HG03378 (cell line): Measurements from ENCODE around the gene DLG5.

Source experiments
- ATAC-seq: cut with Tn5 transposase; IDR thresholded peaks from one replicate; pipeline ENCODE4 v1.9.1; 2021; ENCODE audit warnings: mild to moderate bottlenecking, moderate library complexity; ENCODE audit not compliant: unreplicated experiment

Gene DLG5

GRCh38 chr10:77926566-77927401 lies at the start of gene DLG5:
DLG5 (minus strand) TSS chr10:77926755; CDS start chr10:77926520, 235 bp downstream.
- ATAC-seq = no peak

DNA sequence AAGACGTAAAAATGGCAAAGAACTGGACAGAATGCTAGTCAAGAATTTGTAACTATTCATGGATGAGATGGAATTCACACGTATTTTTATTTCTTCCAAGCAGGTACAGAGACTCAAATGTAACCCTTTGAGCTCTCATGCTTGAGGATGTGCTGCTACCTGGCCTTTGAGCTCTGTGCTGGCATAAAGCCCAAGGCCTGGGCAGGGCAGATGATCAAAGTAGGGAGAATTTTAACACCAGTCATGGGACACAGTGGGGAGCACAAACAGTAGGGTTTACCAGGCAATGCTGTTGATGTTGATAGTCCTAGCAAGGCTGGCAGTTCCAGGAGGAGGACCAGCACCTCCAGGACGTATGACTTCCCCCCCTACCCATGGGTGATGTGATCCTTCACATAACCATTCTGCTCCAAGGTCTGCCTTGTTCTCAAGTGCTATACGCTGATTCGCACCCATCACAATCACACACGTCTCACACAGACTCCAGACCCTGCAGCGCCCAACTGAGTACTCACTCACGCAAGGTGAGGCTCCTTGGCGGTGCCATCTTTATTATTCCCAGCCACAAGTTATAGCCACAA lies 48.6 kb upstream of the DLG5 start:
- ATAC-seq = no peak

GRCh38 chr10:77974396-77975074 lies 48.0 kb upstream of the DLG5 start:
- no peak for ATAC-seq

DNA sequence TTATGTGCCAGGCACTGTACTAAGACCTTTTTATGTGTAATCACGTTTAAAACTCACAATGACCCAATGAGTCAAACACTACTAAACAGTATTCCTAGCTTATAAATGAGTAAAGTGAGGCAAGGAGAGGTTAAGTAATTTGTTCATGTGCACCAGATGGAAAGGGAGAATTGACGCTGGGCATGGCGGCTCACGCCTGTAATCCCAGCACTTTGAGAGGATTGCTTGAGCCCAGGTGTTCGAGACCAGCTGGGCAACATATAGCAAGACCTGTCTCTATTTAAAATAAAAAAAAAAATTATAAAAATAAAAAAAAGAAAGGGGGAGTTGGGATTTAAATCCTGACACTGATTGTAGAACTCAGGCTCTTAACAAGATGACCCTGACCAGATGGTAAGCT lies 46.7 kb upstream of the DLG5 start:
- no peak for ATAC-seq

DNA sequence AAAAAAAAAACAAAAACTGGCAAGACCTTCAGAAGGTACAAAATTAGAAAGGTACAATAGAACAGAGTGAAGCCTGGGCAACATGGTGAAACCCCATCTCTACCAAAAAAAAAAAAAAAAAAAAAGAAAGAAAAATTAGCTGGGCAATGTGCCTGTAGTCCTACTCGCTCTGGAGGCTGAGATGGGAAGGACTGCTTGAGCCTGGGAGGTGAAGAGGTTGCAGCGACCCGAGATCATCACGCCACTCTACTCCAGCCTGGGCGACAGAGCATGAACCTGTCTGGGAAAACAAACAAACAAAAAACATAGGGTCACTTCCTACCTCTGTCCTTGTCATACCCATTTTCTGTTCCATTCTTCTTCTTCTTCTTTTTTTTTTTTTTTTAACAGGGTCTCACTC lies 45.6 kb upstream of the DLG5 start:
- no peak for ATAC-seq

DNA sequence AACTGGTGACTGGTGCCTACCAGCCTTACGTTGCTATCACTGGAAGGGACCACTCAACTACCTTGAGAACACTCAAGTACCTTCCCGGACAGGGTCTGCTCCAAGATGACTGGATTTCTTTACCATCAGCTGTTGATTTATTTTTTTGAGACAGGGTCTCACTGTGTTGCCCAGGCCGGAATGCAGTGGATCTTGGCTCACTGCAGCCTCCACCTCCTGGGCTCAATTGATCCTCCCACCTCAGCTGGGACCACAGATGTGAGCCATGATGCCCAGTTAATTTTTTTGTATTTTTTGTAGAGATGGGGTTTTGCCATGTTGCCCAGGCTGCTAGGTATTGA lies 45.2 kb upstream of the DLG5 start:
- ATAC-seq = no peak

DNA sequence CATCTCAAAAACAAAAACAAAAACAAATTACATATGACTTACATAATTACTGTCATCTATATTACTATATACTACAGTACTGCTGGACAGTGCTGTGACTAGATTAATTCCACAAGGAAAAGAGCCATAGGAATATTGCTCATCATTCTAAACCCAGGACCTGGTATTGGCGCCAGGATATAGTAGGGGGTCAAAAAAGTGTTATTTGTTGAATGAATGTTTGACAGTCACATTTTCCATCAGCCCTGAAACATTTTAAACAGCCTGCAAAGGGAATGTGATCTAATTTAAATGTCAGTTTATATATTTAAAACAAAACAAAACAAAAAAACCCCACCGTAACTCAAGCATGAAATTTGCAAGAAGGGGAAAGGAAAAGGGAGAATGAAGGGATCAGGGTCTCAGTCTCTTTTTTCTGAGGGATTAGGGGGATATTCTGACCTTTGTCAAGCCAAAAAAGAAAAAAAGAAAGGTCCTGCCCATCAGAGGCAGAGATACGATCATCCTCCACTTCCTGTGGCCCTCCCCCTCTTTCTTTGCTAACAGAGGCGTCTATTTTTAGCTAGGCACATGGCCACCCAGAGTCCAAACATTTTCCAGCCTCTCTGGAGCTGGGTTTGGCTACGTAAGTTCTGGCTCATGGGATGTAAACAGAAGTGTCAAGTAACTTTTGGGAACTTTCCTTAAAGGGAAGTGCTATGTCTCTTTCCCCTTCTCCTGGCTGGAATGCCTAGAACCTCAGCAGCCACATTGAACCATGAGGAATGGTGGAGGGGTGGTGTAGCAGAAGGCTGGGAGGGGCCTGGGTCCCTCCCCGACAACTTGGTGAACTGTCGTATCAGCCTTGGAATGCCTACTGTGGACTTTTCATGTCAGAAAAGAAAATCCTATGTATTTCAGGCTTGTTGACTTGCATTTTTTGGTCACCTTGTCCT lies 44.6 kb upstream of the DLG5 start:
- no peak for ATAC-seq

DNA sequence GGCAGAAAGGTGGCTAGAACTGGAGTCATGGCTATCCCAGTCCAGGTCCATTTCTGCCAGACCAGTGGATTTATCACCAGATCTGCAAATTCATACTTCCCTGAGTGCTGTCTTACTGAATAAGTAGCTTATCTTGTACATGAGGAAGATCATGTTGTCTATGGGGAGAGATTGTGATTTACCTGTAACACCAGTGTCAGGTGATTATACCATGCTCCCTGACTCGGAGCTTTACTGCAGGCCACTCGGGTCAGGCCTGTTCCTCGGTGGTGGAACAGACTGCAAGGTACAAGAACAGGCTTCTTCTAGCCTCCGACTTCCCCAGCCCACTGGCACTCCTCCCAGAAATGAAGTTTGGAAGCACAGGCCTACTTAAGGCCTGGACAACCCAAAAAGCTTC lies 42.6 kb upstream of the DLG5 start:
- no peak for ATAC-seq

DNA sequence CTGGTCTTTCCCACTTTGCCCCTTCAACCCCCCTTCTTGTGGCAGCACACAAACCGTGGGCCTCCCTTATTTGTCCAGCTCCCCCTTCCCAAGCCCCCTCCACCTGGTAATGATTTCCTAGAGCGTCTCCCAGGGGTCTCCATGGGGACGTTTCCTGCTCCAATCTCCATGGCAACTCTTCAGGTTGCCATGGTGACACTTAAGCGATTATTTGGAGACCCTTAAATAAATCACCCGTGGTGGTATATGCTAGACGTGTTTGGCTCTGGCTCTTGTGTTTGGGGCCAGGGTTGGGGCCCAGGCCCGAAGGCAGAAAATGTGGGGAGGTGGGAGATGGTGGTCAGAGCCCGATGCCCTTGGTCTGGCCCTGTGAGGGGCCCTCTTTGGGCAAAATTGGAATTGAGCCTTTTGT lies 41.1 kb upstream of the DLG5 start:
- no peak for ATAC-seq

DNA sequence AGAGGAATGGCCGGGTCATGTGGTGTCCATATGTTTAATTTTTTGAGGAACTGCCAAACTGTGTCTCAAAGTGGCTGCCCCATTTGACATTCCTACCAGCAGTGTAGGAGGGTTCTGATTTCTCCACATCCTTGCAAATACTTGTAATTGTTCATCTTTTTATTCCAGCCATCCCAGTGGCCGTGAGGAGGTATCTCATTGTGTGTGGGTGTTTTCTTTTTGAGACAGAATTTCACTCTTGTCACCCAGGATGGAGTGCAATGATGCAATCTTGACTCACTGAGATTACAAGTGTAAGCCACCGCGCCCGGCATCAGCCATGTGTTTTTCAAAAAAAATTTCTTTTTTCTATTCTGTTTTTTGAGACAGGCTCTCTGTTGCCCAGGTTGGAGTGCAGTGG lies 38.7 kb upstream of the DLG5 start:
- no peak for ATAC-seq

DNA sequence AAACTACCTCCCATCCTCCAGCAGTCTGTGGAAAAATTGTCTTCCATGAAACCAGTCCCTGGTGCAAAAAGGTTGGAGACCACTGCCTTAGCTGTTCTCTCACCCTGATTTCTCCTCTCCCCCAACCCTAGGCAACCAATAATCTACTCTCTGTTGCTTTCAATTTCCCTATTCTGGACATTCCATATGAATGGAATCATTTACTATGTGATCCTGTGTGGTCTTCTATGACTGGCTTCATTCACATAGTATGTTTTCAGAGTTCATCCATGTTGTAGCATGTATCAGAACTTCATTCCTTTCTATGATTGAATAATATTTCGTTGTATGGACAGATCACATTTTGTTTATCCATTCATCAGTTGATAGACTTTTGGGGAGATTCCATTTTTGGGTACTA lies 38.3 kb upstream of the DLG5 start:
- ATAC-seq = no peak

- no peak for ATAC-seq
Measured at GRCh38 chr10:77963901-77964300, 37.3 kb upstream of the DLG5 start.

GRCh38 chr10:77962350-77963146 lies 36.0 kb upstream of the DLG5 start:
- no peak for ATAC-seq

GRCh38 chr10:77961668-77962067 lies 35.1 kb upstream of the DLG5 start:
- no peak for ATAC-seq

GRCh38 chr10:77960829-77961329 lies 34.3 kb upstream of the DLG5 start:
- ATAC-seq = no peak

GRCh38 chr10:77959887-77960455 lies 33.4 kb upstream of the DLG5 start:
- no peak for ATAC-seq

- ATAC-seq = no peak
Measured at GRCh38 chr10:77959384-77959783, 32.8 kb upstream of the DLG5 start.

DNA sequence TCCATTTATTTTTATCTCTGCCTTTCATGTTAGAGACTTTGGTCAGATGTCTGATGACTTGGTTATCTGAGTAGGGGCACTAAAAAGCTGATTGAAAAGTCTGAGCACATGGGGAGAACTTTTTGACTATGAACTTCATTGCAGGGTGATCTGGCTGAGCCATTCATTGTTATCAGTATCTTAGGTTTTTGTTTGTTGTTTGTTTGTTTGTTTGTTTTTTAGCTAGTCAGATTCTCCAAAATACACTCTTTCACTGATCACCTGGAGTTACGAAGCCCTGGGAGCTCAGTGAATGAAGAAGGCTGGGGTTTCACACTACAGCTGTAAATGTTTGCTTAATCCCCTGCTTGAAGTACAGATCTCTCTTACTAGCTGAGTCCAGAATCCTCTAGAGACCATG lies 28.6 kb upstream of the DLG5 start:
- no peak for ATAC-seq

GRCh38 chr10:77949167-77949566 lies 22.6 kb upstream of the DLG5 start:
- no peak for ATAC-seq

GRCh38 chr10:77946084-77946483 lies 19.5 kb upstream of the DLG5 start:
- ATAC-seq = no peak
